DMS53 treated with DMSO at 0.1 percent for 48 hours (cell line): ENCODE data around the gene CNTNAP3.
"Not testable (repeated sequence)": the region's sequence is repeated elsewhere in the genome, so short reads cannot be mapped to it uniquely, and the experiment has no call there.

Source experiments
- DNase-seq: peaks from one replicate; lab custom pipeline; 2025; ENCODE audit not compliant: unreplicated experiment; lab: John Stamatoyannopoulos, UW

Gene CNTNAP3

DNA sequence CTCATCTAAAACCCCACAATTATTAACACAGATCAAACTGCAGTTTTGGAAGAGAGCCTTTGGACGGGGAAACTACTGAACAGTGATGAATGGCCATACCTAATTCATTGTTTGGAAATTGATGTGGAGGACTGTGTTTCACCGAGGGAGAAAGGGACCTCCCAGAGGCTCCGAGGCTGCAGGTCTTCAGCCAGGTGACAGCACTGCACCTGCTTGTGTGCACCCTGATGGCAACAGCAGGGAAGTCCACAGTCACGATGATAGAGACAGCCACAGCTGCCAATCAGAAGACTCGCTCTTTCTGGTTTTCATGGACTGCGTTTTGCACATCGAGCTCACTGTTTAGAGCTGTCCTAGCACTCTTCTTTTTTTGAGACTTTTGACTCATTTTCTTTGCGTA is 214.4 kb downstream of the CNTNAP3 start:
- DNase-seq, result not testable (repeated sequence)

DNA sequence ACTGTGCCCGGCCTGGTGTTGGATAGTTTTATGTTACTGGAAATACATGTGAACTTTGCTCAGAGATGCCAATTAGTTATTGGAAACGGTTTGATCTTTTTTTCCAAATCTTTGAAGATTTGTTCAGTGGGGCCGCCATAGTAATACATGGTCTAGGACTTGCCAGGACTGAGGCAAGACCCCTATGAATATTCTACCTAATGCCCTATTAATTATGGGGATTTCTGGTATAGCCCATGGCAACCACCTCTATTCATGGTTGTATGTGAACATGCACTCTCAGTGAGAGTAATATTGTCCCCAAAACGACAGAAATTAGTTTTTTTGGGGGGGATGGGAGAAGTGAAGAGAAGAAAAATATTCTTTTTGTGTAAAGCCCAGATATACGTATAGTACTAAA is 220.3 kb downstream of the CNTNAP3 start:
- DNase-seq, result not testable (repeated sequence)

DNA sequence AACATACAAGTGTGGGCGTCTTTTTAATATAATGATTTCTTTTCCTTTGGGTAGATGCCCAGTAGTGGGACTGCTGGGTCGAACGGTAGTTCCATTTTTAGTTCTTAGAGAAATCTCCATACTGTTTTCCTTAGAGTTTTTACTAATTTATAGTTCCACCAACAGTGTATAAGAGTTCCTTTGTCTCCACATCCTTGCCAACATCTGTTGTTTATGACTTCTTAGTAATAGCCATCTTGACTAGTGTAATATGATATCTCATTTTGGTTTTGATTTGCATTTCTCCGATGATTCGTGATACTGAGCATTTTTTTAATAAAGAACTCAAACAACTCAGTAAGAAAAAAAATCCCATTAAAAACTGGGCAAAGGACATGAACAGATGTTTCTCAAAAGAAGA is 225.0 kb downstream of the CNTNAP3 start:
- DNase-seq, result not testable (repeated sequence)

DNA sequence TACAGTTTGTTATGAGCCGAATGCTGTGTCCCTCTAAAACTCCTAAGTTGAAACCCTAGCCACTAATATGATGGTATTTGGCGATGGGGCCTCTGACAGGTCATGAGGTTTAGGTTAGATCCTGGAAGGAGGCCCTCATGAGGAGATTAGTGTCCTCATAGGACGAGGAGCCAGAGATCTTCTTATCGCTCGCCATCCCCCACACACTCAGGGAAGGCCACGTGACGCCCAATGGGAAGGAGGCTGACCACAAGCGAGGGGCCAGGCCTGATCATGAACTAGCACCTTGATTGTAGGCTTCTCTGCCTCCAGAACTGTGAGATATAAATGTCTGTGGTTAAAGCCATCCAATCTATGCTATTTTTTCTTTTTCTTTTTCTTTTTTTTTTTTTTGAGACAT is 233.5 kb downstream of the CNTNAP3 start:
- not testable (repeated sequence) for DNase-seq

DNA sequence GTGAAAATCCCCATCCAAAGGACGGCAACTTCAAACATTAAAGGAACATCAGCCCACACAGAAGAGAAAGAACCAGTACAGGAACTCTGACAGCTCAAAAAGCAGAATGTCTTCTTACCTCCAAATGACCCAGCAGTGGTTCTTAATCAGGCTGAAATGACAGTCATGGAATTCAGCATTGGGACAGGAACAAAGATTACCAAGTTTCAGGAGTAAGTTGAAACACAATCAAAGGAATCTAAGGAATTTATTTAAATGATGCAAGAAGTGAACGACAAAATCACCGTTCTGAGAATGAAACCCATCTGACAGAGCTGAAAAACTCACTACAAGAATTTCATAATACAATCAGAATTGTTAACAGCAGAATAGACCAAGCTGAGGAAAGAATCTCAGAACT is 241.1 kb downstream of the CNTNAP3 start:
- not testable (repeated sequence) for DNase-seq

DNA sequence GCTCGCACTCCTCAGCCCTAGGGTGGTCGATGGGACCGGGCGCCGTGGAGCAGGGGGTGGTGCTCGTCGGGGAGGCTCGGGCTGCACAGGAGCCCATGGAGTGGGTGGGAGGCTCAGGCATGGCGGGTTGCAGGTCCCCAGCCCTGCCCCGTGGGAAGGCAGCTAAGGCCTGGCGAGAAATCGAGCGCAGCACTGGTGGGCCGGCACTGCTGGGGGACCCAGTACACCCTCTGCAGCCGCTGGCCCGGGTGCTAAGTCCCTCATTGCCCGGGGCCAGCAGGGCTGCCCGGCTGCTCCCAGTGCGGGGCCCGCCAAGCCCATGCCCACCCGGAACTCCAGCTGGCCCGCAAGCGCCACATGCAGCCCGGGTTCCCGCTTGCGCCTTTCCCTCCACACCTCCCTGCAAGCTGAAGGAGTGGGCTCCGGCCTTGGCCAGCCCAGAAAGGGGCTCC is 245.6 kb downstream of the CNTNAP3 start:
- not testable (repeated sequence) for DNase-seq

DNA sequence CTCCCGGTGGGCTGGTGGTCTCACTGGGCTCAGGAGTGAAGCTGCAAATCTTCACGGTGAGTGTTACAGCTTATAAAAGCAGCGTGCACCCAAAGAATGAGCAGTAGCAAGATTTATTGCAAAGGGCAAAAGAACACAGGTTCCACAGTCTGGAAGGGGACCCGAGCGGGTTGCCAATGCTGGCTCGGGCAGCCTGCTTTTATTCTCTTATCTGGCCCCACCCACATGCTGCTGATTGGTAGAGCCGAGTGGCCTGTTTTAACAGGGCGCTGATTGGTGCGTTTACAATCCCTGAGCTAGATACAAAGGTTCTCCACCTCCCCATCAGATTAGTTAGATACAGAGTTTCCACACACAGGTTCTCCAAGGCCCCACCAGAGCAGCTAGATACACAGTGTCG is 246.2 kb downstream of the CNTNAP3 start:
- not testable (repeated sequence) for DNase-seq

DNA sequence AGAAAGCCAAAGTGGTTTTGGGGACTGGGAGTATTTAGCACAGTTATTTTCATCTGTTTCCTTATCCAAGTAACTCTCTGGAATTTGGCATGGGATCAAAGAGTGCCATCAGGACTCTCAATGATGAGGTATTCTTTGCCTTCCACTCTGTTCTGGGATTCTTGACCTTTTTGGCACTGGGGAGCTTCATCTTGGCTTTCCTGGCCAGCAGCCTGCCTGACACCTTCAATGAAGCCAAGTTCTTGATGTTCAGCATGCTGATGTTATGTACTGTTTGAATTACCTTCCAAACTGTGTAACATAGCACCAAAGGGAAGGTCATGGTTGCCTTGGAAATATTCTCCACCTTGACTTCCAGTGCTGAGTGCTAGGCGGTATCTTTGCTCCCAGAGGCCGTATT is 248.8 kb downstream of the CNTNAP3 start:
- DNase-seq, result not testable (repeated sequence)

DNA sequence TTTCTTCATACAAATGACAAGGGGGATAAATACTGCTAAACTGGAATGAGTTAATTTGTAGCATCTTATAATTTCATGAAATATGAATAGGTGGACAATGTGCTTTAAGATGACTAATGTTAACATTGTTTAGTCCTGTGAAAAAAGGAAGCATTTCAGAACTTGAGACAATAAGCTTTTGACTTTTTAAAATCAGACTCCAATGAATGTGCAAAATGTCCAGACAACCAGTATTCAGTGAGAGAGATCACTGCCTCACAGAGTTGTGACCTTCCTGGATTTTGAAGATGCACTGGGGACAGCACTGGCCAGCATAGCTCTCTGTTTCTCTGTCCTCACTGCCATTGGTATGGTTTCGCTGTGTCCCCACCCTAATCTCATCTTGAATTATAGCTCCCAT is 249.7 kb downstream of the CNTNAP3 start:
- not testable (repeated sequence) for DNase-seq

DNA sequence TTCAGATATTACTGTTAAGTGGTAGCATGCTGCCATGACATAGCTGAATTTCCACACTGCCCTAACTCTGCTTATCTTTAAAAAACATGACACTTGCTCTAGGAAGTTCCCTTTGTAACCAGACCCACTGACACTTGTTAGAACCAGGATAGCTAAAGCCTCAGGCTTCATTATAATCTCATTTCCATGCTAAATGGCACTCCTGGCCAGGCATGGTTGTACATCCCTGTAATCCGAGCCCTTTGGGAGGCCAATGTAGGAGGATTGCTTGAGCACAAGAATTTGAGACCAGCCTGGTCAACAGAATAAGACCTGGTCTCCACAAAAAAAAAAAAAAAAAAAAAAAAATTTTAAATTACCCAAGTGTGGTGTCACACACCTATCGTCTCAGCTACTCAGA is 254.1 kb downstream of the CNTNAP3 start:
- not testable (repeated sequence) for DNase-seq

DNA sequence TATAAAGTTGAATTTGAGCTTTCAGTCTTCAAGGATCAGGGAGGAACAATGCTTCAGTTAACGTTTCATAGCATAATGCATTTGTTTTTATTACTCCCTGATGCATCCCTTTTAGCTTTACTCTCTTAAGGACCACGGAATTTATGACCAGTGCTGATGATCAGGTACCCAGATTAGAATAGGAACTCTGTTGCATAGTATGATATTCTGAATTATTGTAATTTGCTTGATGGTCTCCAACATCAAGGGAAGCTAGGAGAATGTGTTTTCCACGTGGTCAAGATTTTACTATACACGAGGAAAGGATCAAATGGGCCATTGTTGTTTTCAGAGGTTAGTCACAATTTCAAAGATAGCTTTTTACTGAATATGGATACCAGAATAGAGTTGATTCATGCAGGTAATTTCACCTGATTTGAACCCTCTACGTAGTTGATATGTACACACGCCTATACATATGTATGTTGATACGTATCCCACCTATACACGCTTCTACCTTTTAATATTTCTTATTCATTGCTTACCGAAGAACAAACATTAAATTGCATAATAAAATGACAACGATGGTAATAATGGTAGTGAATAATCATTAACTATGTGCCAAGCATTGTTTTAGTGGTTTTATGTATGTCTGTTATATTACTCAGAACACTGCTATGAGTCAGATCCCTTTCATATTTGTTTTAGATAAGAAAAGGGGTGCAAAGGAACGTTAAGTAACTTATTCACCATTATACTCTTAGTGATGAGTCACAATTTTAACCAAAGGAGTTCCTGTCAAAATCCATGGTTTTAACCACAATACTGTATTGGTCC is 257.6 kb downstream of the CNTNAP3 start:
- DNase-seq, result not testable (repeated sequence)

DNA sequence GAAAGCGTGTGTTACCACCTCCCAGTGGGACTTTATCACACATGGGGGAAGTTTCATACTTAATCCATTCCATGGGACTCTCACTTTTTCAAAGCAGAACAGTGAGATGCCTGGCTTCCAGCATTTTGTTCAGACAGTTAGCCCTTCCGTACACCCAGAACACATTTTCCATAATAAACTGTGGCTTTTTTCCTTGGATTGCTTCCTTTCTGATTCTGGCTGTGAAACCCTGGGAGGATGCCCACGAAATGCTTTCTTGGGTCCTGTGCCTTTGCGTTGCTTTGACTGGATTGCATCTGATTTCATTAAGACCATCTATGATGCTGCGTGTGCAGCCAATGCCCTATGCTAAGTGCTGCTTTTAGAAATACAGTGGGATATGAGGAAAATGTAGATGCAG is 259.1 kb downstream of the CNTNAP3 start:
- DNase-seq, result not testable (repeated sequence)

DNA sequence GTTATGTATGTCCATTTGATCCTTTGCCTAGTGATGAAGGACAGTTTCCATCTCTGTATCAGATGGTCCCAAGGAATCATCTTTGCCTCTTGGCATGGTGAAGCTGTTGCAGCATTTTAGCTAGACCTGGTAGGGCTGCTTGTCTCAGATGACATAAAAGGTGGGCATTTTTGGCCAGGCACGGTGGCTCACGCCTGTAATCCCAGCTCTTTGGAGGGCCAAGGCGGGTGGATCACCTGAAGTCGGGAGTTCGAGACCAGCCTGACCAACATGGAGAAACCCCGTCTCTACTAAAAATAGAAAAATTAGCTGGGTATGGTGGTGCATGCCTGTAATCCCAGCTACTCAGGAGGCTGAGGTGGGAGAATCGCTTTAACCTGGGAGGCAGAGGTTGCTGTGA is 259.8 kb downstream of the CNTNAP3 start:
- not testable (repeated sequence) for DNase-seq

DNA sequence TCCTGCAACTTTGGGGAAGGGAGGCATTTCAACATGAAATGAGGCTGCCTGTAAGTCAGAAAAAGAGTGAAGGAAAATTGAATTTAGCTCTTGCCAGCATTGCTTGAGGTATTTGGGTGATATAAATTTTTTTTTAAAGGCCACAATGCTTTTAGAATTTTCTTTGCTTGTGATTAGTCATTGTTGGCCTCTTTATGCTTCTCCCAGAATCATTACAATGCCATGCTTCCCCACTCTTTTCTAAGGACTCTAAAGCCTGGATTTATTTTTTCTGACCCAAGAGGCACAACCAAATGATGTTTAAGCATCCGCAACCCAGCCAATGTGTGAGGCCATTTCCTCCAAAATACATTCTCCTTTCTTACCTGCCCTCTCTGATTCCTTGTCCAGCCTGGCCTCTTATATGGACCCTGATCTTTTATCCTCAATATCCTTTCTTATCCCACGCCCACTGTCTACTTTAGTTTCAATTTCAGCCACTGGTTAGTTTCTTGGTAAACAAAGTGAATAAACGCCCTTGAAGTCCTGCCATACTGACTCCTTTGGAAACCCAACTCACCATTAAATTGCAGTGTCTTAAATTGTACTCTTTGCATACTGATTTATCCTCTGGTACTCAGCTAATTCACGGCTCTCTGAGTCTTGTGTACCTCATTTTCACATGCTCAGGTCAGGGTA is 261.9 kb downstream of the CNTNAP3 start:
- DNase-seq, result not testable (repeated sequence)
